Effector CD4-positive, alpha-beta T cell (primary cell): ENCODE results near the gene NINJ2.

Experiments
- DNase-seq: peaks from one replicate; pipeline ENCODE4 v3.0.0-alpha.2; 2020

Gene NINJ2

GRCh38 chr12:527241-527640 is 136.0 kb downstream of the NINJ2 start:
- no peak for DNase-seq

- no peak for DNase-seq
These were observed 137.2 kb downstream of the NINJ2 start for GRCh38 chr12:526089-526488.

- DNase-seq, result no peak
These were observed 138.9 kb downstream of the NINJ2 start for GRCh38 chr12:524167-524951.

GRCh38 chr12:522692-523378 is 140.4 kb downstream of the NINJ2 start:
- DNase-seq, result no peak

- DNase-seq, result no peak
These were observed 143.1 kb downstream of the NINJ2 start for GRCh38 chr12:520119-520518.

GRCh38 chr12:517538-517937 is 145.7 kb downstream of the NINJ2 start:
- no peak for DNase-seq
